Measurements from ENCODE around the gene SLC43A3. TPM values are rescaled to one million over a fixed set of nuclear protein-coding genes. Genes with fewer than 3 reads are reported as not detected.

Gene SLC43A3
- total and polyA plus RNA-seq, 10 donors, result 15.2 to 72.5 (median 35.7) TPM

- no peaks in the 10 kb centered on the region for H3K36me3 ChIP-seq
- H3K27ac ChIP-seq, result no peak overlapping the region
- intact Hi-C loops (cut with DNase I; ENCODE audit: low total_unique reads), result no loop called here
- no peak for TF ChIP-seq CTCF (IDR thresholded peaks at IDR 0.05 in 8 of 11, conservative IDR thresholded peaks at IDR 0.05 in 3 of 11)
- TF ChIP-seq POLR2AphosphoS5 (IDR thresholded peaks at IDR 0.05), result no peak
- no peak for TF ChIP-seq POLR2A (IDR thresholded peaks at IDR 0.05)
- no peaks in the 10 kb centered on the region for H3K27me3 ChIP-seq (replicated peaks in 1 of 7)
- H3K4me3 ChIP-seq, result no peak overlapping the region
- WGBS, 5 donors, result 31 to 80% (median 62%) methylated on average over 2 of the region's 2 CpGs
- no peaks in the 10 kb centered on the region for H3K4me1 ChIP-seq
- no peaks in the 10 kb centered on the region for H3K9me3 ChIP-seq
- DNase-seq, result no peak
Observed at GRCh38 chr11:57391539-57391938, 35.4 kb downstream of the SLC43A3 start.

- no peak overlapping the region for H3K4me3 ChIP-seq
- TF ChIP-seq POLR2A (IDR thresholded peaks at IDR 0.05) (no peak), POLR2AphosphoS5 (IDR thresholded peaks at IDR 0.05) (no peak), CTCF (IDR thresholded peaks at IDR 0.05 in 8 of 11, conservative IDR thresholded peaks at IDR 0.05 in 3 of 11) (no peak)
- intact Hi-C loops (cut with DNase I; ENCODE audit: low total_unique reads), result no loop called here
- H3K4me1 ChIP-seq, result no peaks in the 10 kb centered on the region
- H3K9me3 ChIP-seq, result no peaks in the 10 kb centered on the region
- no peak for DNase-seq
- no peaks in the 10 kb centered on the region for H3K27me3 ChIP-seq (replicated peaks in 1 of 7)
- H3K27ac ChIP-seq, result no peak overlapping the region
- WGBS, 5 donors, result 90 to 96% (median 94%) methylated on average over 3 of the region's 3 CpGs
- no peaks in the 10 kb centered on the region for H3K36me3 ChIP-seq
Observed at GRCh38 chr11:57391111-57391510, 35.8 kb downstream of the SLC43A3 start.

- H3K27ac ChIP-seq, result no peak within 1 kb of the TSS
- no peaks in the 10 kb centered on the region for H3K9me3 ChIP-seq
- 57 to 79% (median 67%) methylated on average over 2 of the region's 2 CpGs for WGBS, 5 donors
- no peaks in the 10 kb centered on the region for H3K27me3 ChIP-seq (replicated peaks in 1 of 7)
- intact Hi-C loops (cut with DNase I; ENCODE audit: low total_unique reads), result no loop called here
- H3K36me3 ChIP-seq, result no peaks in the 10 kb centered on the region
- H3K4me1 ChIP-seq, result no peaks in the 10 kb centered on the region
- DNase-seq, result no peak
- no peak for TF ChIP-seq POLR2A (IDR thresholded peaks at IDR 0.05)
- TF ChIP-seq CTCF (IDR thresholded peaks at IDR 0.05 in 8 of 11, conservative IDR thresholded peaks at IDR 0.05 in 3 of 11), result no peak
- H3K4me3 ChIP-seq, result no peak within 1 kb of the TSS
Observed at GRCh38 chr11:57390535-57390934, 36.4 kb downstream of the SLC43A3 start, which contains the start of gene PRG2. Gene PRG2, minus strand, starts transcription at chr11:57390650. Its CDS starts 706 bp downstream, at chr11:57389944.

- WGBS, 5 donors, result 68 to 79% (median 74%) methylated on average over 16 of the region's 16 CpGs
- no peak for DNase-seq
Observed at GRCh38 chr11:57387289-57388030, 39.5 kb downstream of the SLC43A3 start.

More at GRCh38 chr11:57387289-57388030, 39.5 kb downstream of the SLC43A3 start:
- H3K4me3 ChIP-seq, result no peak overlapping the region
- no peaks in the 10 kb centered on the region for H3K27me3 ChIP-seq (replicated peaks in 1 of 7)
- H3K27ac ChIP-seq, result no peak overlapping the region
- no peaks in the 10 kb centered on the region for H3K9me3 ChIP-seq
- intact Hi-C loops (cut with DNase I; ENCODE audit: low total_unique reads), result no loop called here
- peak in 1 of 11 experiments; percentile 13 for TF ChIP-seq CTCF (IDR thresholded peaks at IDR 0.05 in 8 of 11, conservative IDR thresholded peaks at IDR 0.05 in 3 of 11)
- TF ChIP-seq POLR2AphosphoS5 (IDR thresholded peaks at IDR 0.05), result no peak
- no peaks in the 10 kb centered on the region for H3K4me1 ChIP-seq
- no peaks in the 10 kb centered on the region for H3K36me3 ChIP-seq
